ENCODE data around the gene STEEP1. TPM values are rescaled to one million over a fixed set of nuclear protein-coding genes. Genes with fewer than 3 reads are reported as not detected.
"Not testable (repeated sequence)": the region's sequence is repeated elsewhere in the genome, so short reads cannot be mapped to it uniquely, and the experiment has no call there.

The STEEP1 gene
- total RNA-seq, 1 donor from 2014 or later, result 22.1 TPM

GRCh38 chrX:119512146-119512800, 52.9 kb downstream of the STEEP1 start:
- no peaks in the 10 kb centered on the region for H3K4me1 ChIP-seq (ENCODE audit: insufficient read depth, low read length)
- peak; percentile 52 for TF ChIP-seq CTCF (IDR thresholded peaks at IDR 0.05; ENCODE audit: insufficient read depth, low read depth, low read length)
- no peak for TF ChIP-seq EZH2 (IDR thresholded peaks at IDR 0.05; ENCODE audit: insufficient read depth, low read length)
- peaks cover 6% of the 10 kb centered on the region for H3K27me3 Mint-ChIP-seq (ENCODE audit: low read depth, unreplicated experiment)
- no peak overlapping the region for H3K9ac ChIP-seq (ENCODE audit: low read length)
- no peak overlapping the region for H3K4me3 ChIP-seq (ENCODE audit: insufficient read depth, low read depth, low read length)
- peak overlapping the region; percentile 18 for H2AFZ ChIP-seq (ENCODE audit: low read depth, low read length)
- no peaks in the 10 kb centered on the region for H3K79me2 ChIP-seq (ENCODE audit: insufficient read depth, low read length)
- H3K9me3 Mint-ChIP-seq (ENCODE audit: unreplicated experiment), result no peaks in the 10 kb centered on the region
- H3K4me3 Mint-ChIP-seq (ENCODE audit: unreplicated experiment), result no peak overlapping the region
- H3K27ac Mint-ChIP-seq (ENCODE audit: unreplicated experiment), result no peak overlapping the region
- no peaks in the 10 kb centered on the region for H4K20me1 ChIP-seq (ENCODE audit: insufficient read depth, low read length)
- H3K27me3 ChIP-seq (ENCODE audit: insufficient read depth, low read length), result no peaks in the 10 kb centered on the region
- no peaks in the 10 kb centered on the region for H3K36me3 Mint-ChIP-seq (ENCODE audit: low read depth, unreplicated experiment)
- no peaks in the 10 kb centered on the region for H3K36me3 ChIP-seq (ENCODE audit: insufficient read depth, low read length)
- peaks cover 5% of the 10 kb centered on the region for H3K4me1 Mint-ChIP-seq (ENCODE audit: low read depth, unreplicated experiment)
- H3K4me2 ChIP-seq (ENCODE audit: low read length), result no peak overlapping the region
- H3K27ac ChIP-seq (ENCODE audit: low read depth, low read length), result no peak overlapping the region
- DNase-seq (ENCODE audit: low read depth) (peak; percentile 32), FAIRE-seq (peak; percentile 93)
- H3K9me3 ChIP-seq (ENCODE audit: insufficient read depth, low read depth, low read length), result no peaks in the 10 kb centered on the region

GRCh38 chrX:119507206-119507605, 58.0 kb downstream of the STEEP1 start:
- H3K27ac ChIP-seq (ENCODE audit: low read depth, low read length), result no peak overlapping the region
- no peaks in the 10 kb centered on the region for H3K9me3 Mint-ChIP-seq (ENCODE audit: unreplicated experiment)
- H2AFZ ChIP-seq (ENCODE audit: low read depth, low read length), result no peak overlapping the region
- H3K4me1 Mint-ChIP-seq (ENCODE audit: low read depth, unreplicated experiment), result peaks cover 14% of the 10 kb centered on the region
- no peak overlapping the region for H3K4me2 ChIP-seq (ENCODE audit: low read length)
- no peaks in the 10 kb centered on the region for H4K20me1 ChIP-seq (ENCODE audit: insufficient read depth, low read length)
- H3K4me3 Mint-ChIP-seq (ENCODE audit: unreplicated experiment), result no peak overlapping the region
- H3K4me3 ChIP-seq (ENCODE audit: insufficient read depth, low read depth, low read length), result no peak overlapping the region
- no peaks in the 10 kb centered on the region for H3K27me3 ChIP-seq (ENCODE audit: insufficient read depth, low read length)
- no peaks in the 10 kb centered on the region for H3K36me3 ChIP-seq (ENCODE audit: insufficient read depth, low read length)
- DNase-seq (ENCODE audit: low read depth) (no peak), FAIRE-seq (no peak)
- no peak overlapping the region for H3K27ac Mint-ChIP-seq (ENCODE audit: unreplicated experiment)
- H3K79me2 ChIP-seq (ENCODE audit: insufficient read depth, low read length), result no peaks in the 10 kb centered on the region
- no peaks in the 10 kb centered on the region for H3K9me3 ChIP-seq (ENCODE audit: insufficient read depth, low read depth, low read length)
- no peaks in the 10 kb centered on the region for H3K27me3 Mint-ChIP-seq (ENCODE audit: low read depth, unreplicated experiment)
- H3K36me3 Mint-ChIP-seq (ENCODE audit: low read depth, unreplicated experiment), result no peaks in the 10 kb centered on the region
- no peak overlapping the region for H3K9ac ChIP-seq (ENCODE audit: low read length)
- peaks cover 16% of the 10 kb centered on the region for H3K4me1 ChIP-seq (ENCODE audit: insufficient read depth, low read length)
- TF ChIP-seq EZH2 (IDR thresholded peaks at IDR 0.05; ENCODE audit: insufficient read depth, low read length), result no peak
- TF ChIP-seq CTCF (IDR thresholded peaks at IDR 0.05; ENCODE audit: insufficient read depth, low read depth, low read length), result no peak

- no peaks in the 10 kb centered on the region for H3K9me3 ChIP-seq (ENCODE audit: insufficient read depth, low read depth, low read length)
- peaks cover 16% of the 10 kb centered on the region for H3K4me1 ChIP-seq (ENCODE audit: insufficient read depth, low read length)
- Mint-ChIP-seq H3K4me3 (ENCODE audit: unreplicated experiment) (no peak overlapping the region), H3K27me3 (ENCODE audit: low read depth, unreplicated experiment) (no peaks in the 10 kb centered on the region), H3K27ac (ENCODE audit: unreplicated experiment) (no peak overlapping the region), H3K4me1 (ENCODE audit: low read depth, unreplicated experiment) (peaks cover 14% of the 10 kb centered on the region), H3K36me3 (ENCODE audit: low read depth, unreplicated experiment) (no peaks in the 10 kb centered on the region), H3K9me3 (ENCODE audit: unreplicated experiment) (no peaks in the 10 kb centered on the region)
- H3K9ac ChIP-seq (ENCODE audit: low read length), result no peak overlapping the region
- no peak overlapping the region for H3K4me3 ChIP-seq (ENCODE audit: insufficient read depth, low read depth, low read length)
- H3K79me2 ChIP-seq (ENCODE audit: insufficient read depth, low read length), result no peaks in the 10 kb centered on the region
- H3K27ac ChIP-seq (ENCODE audit: low read depth, low read length), result no peak overlapping the region
- H3K36me3 ChIP-seq (ENCODE audit: insufficient read depth, low read length), result no peaks in the 10 kb centered on the region
- H3K27me3 ChIP-seq (ENCODE audit: insufficient read depth, low read length), result no peaks in the 10 kb centered on the region
- no peak overlapping the region for H3K4me2 ChIP-seq (ENCODE audit: low read length)
- H2AFZ ChIP-seq (ENCODE audit: low read depth, low read length), result no peak overlapping the region
- TF ChIP-seq EZH2 (IDR thresholded peaks at IDR 0.05; ENCODE audit: insufficient read depth, low read length), result no peak
- no peak for TF ChIP-seq CTCF (IDR thresholded peaks at IDR 0.05; ENCODE audit: insufficient read depth, low read depth, low read length)
- DNase-seq (ENCODE audit: low read depth) (no peak), FAIRE-seq (no peak)
- no peaks in the 10 kb centered on the region for H4K20me1 ChIP-seq (ENCODE audit: insufficient read depth, low read length)
Measured at GRCh38 chrX:119505945-119506344, 59.3 kb downstream of the STEEP1 start.

GRCh38 chrX:119505145-119505544, 60.1 kb downstream of the STEEP1 start:
- not testable (repeated sequence) for DNase-seq (ENCODE audit: low read depth); H3K9ac ChIP-seq (ENCODE audit: low read length)
- H3K4me1 Mint-ChIP-seq (ENCODE audit: low read depth, unreplicated experiment), result peaks cover 11% of the 10 kb centered on the region

More at GRCh38 chrX:119505145-119505544, 60.1 kb downstream of the STEEP1 start:
- not testable (repeated sequence) for H3K36me3 Mint-ChIP-seq (ENCODE audit: low read depth, unreplicated experiment); H3K79me2 ChIP-seq (ENCODE audit: insufficient read depth, low read length); H3K36me3 ChIP-seq (ENCODE audit: insufficient read depth, low read length); H3K4me3 ChIP-seq (ENCODE audit: insufficient read depth, low read depth, low read length); H3K27me3 Mint-ChIP-seq (ENCODE audit: low read depth, unreplicated experiment); FAIRE-seq; H3K9me3 ChIP-seq (ENCODE audit: insufficient read depth, low read depth, low read length); H3K27ac ChIP-seq (ENCODE audit: low read depth, low read length); H2AFZ ChIP-seq (ENCODE audit: low read depth, low read length); H3K4me2 ChIP-seq (ENCODE audit: low read length); H3K9me3 Mint-ChIP-seq (ENCODE audit: unreplicated experiment); H3K27me3 ChIP-seq (ENCODE audit: insufficient read depth, low read length); H3K4me3 Mint-ChIP-seq (ENCODE audit: unreplicated experiment); H4K20me1 ChIP-seq (ENCODE audit: insufficient read depth, low read length); H3K27ac Mint-ChIP-seq (ENCODE audit: unreplicated experiment)
- H3K4me1 ChIP-seq (ENCODE audit: insufficient read depth, low read length), result peaks cover 16% of the 10 kb centered on the region

Data from astrocyte (in vitro differentiated cells and primary cell).